ENCODE results near the gene HECA.
"Not testable (repeated sequence)": the region's sequence is repeated elsewhere in the genome, so short reads cannot be mapped to it uniquely, and the experiment has no call there.

GRCh38 chr6:139212460-139212859 is 77.6 kb downstream of the HECA start:
- TF ChIP-seq CTCF (IDR thresholded peaks at IDR 0.05; ENCODE audit: poor library complexity); EZH2phosphoT487 (IDR thresholded peaks at IDR 0.05; ENCODE audit: low read depth, severe bottlenecking, unreplicated experiment); EZH2 (IDR thresholded peaks at IDR 0.05; ENCODE audit: borderline replicate concordance): not testable (repeated sequence)

Data from hepatocyte (in vitro differentiated cells).